HepG2 (cell line): Measurements from ENCODE around the gene GNB1. TPM values are rescaled to one million over a fixed set of nuclear protein-coding genes. Genes with fewer than 3 reads are reported as not detected.

Experiments used
- JARID2 ChIP-seq: sonication (generic); formaldehyde crosslinking; IDR thresholded peaks from 2 replicates; pipeline ENCODE4 v1.8.1; 2023; ENCODE audit warnings: missing genetic modification reagents, inconsistent platforms; ENCODE audit not compliant: insufficient replicate concordance
- NR0B2 ChIP-seq: sonication (generic); formaldehyde crosslinking; IDR thresholded peaks from 2 replicates; pipeline ENCODE4 v1.4.0; 2020; ENCODE audit warnings: mild to moderate bottlenecking, missing genetic modification reagents
- NR2F1 ChIP-seq, 2 experiments: fragments of 450-650 bp in 1 of 2; formaldehyde crosslinking in 1 of 2; IDR thresholded peaks; 2 replicates each; pipeline versions ENCODE4 v1.5.0 to v1.6.1; 2016 to 2020; ENCODE audit warnings: mild to moderate bottlenecking in 1 of 2, missing compliant biosample characterization in 1 of 2, missing genetic modification reagents in 1 of 2, moderate library complexity in 1 of 2
- PLRG1 ChIP-seq: fragments of 450-650 bp; conservative IDR thresholded peaks from 2 replicates; pipeline ENCODE4 v1.6.1; 2016
- SMAD9 ChIP-seq: sonication (generic); formaldehyde crosslinking; IDR thresholded peaks from 2 replicates; pipeline ENCODE4 v1.5.1; 2020; ENCODE audit warnings: mild to moderate bottlenecking, missing genetic modification reagents
- TBP ChIP-seq: sonication (generic); formaldehyde crosslinking; IDR thresholded peaks from 2 replicates; pipeline ENCODE4 v1.5.0; 2020; ENCODE audit warnings: missing genetic modification reagents
- XRCC5 ChIP-seq: fragments of 200-400 bp; formaldehyde crosslinking; optimal IDR thresholded peaks from 2 replicates; pipeline ENCODE3; 2017; ENCODE audit warnings: mild to moderate bottlenecking, low read length
- ZFP91 ChIP-seq: sonication (generic); formaldehyde crosslinking; IDR thresholded peaks from 2 replicates; pipeline ENCODE4 v1.9.0; 2022; ENCODE audit warnings: missing genetic modification reagents, mild to moderate bottlenecking, borderline replicate concordance
- ZKSCAN8 ChIP-seq: IDR thresholded peaks from 2 replicates; pipeline ENCODE4 v1.6.1; 2016; ENCODE audit warnings: borderline replicate concordance, missing genetic modification reagents, missing compliant biosample characterization
- ZNF441 ChIP-seq: sonication (generic); formaldehyde crosslinking; IDR thresholded peaks from 2 replicates; pipeline ENCODE4 v1.7.0; 2021; ENCODE audit warnings: missing genetic modification reagents, borderline replicate concordance
- ZNF512B ChIP-seq: sonication (generic); formaldehyde crosslinking; IDR thresholded peaks from 2 replicates; pipeline ENCODE4 v1.5.1; 2020; ENCODE audit warnings: missing genetic modification reagents, mild to moderate bottlenecking, borderline replicate concordance
- ZNF570 ChIP-seq: sonication (generic); formaldehyde crosslinking; IDR thresholded peaks from 2 replicates; pipeline ENCODE4 v1.4.0; 2020; ENCODE audit warnings: mild to moderate bottlenecking, missing genetic modification reagents, borderline replicate concordance
- ZNF687 ChIP-seq: sonication (generic); formaldehyde crosslinking; IDR thresholded peaks from 2 replicates; pipeline ENCODE4 v1.5.1; 2020; ENCODE audit warnings: mild to moderate bottlenecking, missing genetic modification reagents, moderate library complexity
- polyA plus RNA-seq, 8 experiments: library from polyadenylated mRNA; depleted of rRNA in 3 of 8; stranded (reverse) in 7 of 8; unstranded in 1 of 8; fragments of >200 nt; fragmentation: Illumina TruSeq in 4 of 8; extraction: Trizol in 4 of 8; gene quantifications; 2 replicates each; pipeline versions ENCODE4 v1.2.1 to v1.2.3, GENCODE V29; 2011 to 2016; ENCODE audit warnings: low read depth in 4 of 8, missing spikeins in 1 of 8, mixed read lengths in 1 of 8; ENCODE audit not compliant: insufficient read depth in 1 of 8
- total RNA-seq, 5 experiments: library from RNA; depleted of rRNA; stranded (reverse); fragments of >200 nt; fragmentation: Illumina TruSeq; extraction: Trizol; gene quantifications; 2 replicates each; pipeline ENCODE4 v1.2.3, GENCODE V29; 2016; ENCODE audit warnings: low read depth in 1 of 5
- TF ChIP-seq, protein P1 (sequence below): sonication (generic); IDR thresholded peaks from 2 replicates; pipeline ENCODE4 v1.6.1; 2016; ENCODE audit warnings: low read depth, borderline replicate concordance

The GNB1 gene
- total and polyA plus RNA-seq, 2 of the 13 experiments (the other 11 are each of a cell fraction or from before 2014, with no cell fraction given) = 66.2 to 327 TPM

DNA sequence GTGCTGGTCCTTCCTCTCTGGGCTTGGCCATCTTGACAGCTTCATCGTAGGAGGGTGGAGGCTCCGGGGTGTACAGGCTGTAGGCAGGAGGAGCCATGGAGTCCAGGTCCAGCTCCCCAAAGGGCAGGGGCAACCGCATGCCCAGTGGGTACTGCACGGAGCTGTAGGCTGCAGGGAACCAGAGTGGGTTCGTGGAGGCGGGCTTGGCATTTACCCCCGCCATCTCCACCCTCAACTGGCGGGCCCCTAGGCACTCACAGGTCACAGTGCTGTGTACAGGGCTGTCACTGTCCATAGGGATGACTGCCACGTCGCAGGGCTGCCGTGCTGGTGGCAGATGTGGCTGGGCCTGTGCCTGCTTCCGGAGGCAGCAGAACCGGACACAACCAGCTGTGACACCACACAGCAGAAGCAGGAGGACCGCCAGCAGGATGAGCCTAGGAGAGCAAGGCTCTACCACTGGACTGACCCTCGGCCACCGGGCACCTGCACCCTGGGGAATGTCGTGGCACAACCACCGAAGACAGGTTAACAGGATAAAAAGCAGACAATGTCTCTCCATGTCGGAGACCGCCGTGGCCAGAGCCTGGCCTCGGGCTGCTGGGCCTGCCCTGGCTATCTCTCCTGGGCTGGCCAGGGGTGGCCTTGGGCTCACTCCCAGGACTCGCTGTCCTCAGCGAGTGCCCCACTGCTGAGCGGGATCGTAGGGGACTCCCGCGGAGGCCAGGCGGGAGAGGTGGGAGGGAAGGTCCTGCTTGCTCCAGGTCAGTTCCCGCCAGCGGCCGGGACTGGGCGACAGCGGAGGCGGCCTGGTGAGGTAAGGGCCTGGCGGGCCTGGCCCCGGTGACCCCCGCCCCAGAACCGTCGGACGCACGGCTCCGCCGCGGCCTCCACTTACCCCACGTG, 27.4 kb upstream of the GNB1 start (continued):
- TF ChIP-seq XRCC5 (no peak), NR2F1 (CRISPR knock-in tag; IDR thresholded peaks at IDR 0.05) (no peak), PLRG1 (no peak), NR0B2 (no peak), JARID2 (CRISPR knock-in tag) (no peak), ZNF512B (CRISPR knock-in tag) (0 out of 2 replicates have a peak, but pooled peaks have one; percentile 48), ZNF687 (CRISPR knock-in tag) (peak; percentile 78), ZNF441 (CRISPR knock-in tag) (no peak), ZNF570 (no peak), ZKSCAN8 (CRISPR knock-in tag) (no peak), SMAD9 (CRISPR knock-in tag) (no peak), TBP (CRISPR knock-in tag) (no peak), ZFP91 (CRISPR knock-in tag) (peak; percentile 1; the same call in 1 of the 2 replicates)
- TF ChIP-seq, protein P1, sequence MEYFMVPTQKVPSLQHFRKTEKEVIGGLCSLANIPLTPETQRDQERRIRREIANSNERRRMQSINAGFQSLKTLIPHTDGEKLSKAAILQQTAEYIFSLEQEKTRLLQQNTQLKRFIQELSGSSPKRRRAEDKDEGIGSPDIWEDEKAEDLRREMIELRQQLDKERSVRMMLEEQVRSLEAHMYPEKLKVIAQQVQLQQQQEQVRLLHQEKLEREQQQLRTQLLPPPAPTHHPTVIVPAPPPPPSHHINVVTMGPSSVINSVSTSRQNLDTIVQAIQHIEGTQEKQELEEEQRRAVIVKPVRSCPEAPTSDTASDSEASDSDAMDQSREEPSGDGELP = no peak
